Measurements from ENCODE around the gene SNRPA. TPM values are rescaled to one million over a fixed set of nuclear protein-coding genes. Genes with fewer than 3 reads are reported as not detected.

SNRPA gene
- total and polyA plus RNA-seq, 12 donors = 18.5 to 176 (median 62.9) TPM

DNA sequence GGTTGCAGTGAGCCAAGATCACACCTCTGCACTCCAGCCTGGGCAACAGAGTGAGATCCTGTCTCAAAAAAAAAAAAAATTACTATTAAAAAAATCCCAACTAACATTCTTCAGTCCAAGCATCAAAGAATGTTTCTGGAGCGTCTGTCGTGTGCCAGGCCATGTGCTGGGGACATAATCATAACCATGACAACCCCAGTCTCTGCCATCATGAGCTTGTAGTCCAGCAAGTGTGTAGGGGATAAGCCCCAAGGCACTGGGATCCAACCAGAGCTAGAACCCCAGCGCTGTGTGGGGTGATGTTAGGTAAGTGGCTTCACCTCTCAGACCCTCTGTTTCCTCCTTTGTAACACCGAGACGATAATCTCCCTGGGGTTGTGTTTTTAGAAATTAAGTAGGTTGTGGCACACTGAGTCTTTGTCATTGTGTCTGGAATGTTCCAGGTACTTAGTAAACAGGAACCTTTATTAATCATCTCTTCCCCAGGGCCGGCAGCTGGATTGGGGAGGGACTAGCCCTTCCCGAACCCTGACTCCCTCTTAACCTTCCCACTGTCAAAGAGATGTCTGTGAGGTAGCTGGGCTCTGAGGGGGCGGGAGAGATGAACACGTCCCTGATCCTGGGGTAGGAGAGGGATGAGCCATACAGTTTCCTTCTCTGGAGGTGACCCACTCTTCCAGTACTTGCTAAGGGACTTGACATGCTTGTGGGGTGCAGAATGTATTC is 28.9 kb upstream of the SNRPA start:
- intact Hi-C loops (cut with DNase I) = no loop called here
- WGBS, 4 donors = 48 to 60% (median 54%) methylated on average over 9 of the region's 9 CpGs
- H3K27ac ChIP-seq = peak overlapping the region in 4 of 5 donors; percentile 25 to 97 (median 94)
- no peak for TF ChIP-seq POLR2A (IDR thresholded peaks at IDR 0.05)
- TF ChIP-seq, protein P1, sequence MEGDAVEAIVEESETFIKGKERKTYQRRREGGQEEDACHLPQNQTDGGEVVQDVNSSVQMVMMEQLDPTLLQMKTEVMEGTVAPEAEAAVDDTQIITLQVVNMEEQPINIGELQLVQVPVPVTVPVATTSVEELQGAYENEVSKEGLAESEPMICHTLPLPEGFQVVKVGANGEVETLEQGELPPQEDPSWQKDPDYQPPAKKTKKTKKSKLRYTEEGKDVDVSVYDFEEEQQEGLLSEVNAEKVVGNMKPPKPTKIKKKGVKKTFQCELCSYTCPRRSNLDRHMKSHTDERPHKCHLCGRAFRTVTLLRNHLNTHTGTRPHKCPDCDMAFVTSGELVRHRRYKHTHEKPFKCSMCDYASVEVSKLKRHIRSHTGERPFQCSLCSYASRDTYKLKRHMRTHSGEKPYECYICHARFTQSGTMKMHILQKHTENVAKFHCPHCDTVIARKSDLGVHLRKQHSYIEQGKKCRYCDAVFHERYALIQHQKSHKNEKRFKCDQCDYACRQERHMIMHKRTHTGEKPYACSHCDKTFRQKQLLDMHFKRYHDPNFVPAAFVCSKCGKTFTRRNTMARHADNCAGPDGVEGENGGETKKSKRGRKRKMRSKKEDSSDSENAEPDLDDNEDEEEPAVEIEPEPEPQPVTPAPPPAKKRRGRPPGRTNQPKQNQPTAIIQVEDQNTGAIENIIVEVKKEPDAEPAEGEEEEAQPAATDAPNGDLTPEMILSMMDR (IDR thresholded peaks at IDR 0.05) = no peak
- H3K9me3 ChIP-seq (replicated peaks in 1 of 3) = no peaks in the 10 kb centered on the region
- H3K36me3 ChIP-seq (replicated peaks in 1 of 2) = peaks cover 0 to 34% of the 10 kb centered on the region in 2 donors
- no peaks in the 10 kb centered on the region for H3K27me3 ChIP-seq
- H3K4me1 ChIP-seq (replicated peaks in 1 of 2) = peaks cover 41 to 44% of the 10 kb centered on the region in 2 donors
- peak in 1 of 7 donors; percentile 47 for DNase-seq
- peak overlapping the region in 1 of 4 donors; percentile 20 for H3K4me3 ChIP-seq

DNA sequence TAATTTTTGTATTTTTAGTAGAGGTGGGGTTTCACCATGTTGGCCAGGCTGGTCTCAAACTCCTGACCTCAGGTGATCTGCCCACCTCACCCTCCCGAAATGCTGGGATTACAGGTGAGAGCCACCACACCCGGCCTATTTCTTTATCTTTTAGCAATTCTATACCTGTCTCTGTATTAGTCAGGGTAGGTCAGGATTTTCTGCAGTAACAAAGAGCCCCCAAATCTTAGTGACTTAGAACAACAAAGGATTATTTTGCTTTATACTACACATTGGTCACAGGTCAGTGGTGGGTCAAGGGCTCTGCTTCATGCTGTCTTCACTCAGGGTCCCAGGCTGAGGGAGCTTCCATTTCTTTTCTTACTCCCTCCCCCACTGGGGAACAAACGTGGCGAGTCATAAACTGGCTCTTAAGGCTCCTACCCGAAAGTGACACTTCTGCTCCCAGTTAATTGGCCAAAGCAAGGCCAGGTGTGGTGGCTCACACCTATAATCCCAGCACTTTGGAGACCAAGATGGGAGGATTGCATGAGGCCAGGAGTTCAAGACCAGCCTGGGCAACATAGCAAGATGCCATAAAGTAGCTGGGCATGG is 27.2 kb upstream of the SNRPA start:
- Histone ChIP-seq H3K9me3 (replicated peaks in 1 of 3) (no peaks in the 10 kb centered on the region), H3K4me3 (no peak overlapping the region), H3K27me3 (no peaks in the 10 kb centered on the region), H3K4me1 (replicated peaks in 1 of 2) (peaks cover 35 to 44% of the 10 kb centered on the region in 2 donors), H3K36me3 (replicated peaks in 1 of 2) (peaks cover 0 to 51% of the 10 kb centered on the region in 2 donors), H3K27ac (no peak overlapping the region)
- intact Hi-C loops (cut with DNase I) = no loop called here
- no peak for TF ChIP-seq POLR2A (IDR thresholded peaks at IDR 0.05)
- TF ChIP-seq, protein P1 (IDR thresholded peaks at IDR 0.05) = no peak
- DNase-seq = no peak
- WGBS, 4 donors = 88 to 96% (median 91%) methylated on average over 5 of the region's 5 CpGs

DNA sequence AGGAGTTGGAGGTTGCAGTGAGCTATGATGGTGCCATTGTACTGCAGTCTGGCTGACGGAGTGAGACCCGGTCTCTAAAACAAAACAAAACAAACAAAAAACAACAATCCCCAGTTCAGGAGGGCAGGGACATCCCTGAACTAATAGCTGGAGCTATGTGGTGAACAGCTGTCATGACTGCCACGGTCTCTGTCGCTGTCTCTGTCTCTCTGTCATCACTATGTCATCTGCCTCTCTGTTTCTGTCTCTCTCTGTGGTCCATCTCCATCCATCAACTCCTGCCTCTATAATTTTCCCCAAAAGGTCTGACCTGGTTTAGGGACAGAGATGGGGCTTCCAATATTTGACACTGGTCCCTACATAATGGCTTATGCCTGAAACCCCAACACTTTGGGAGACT is 26.7 kb upstream of the SNRPA start:
- Histone ChIP-seq H3K27me3 (no peaks in the 10 kb centered on the region), H3K4me1 (replicated peaks in 1 of 2) (peaks cover 31 to 42% of the 10 kb centered on the region in 2 donors), H3K27ac (no peak overlapping the region), H3K9me3 (replicated peaks in 1 of 3) (no peaks in the 10 kb centered on the region), H3K36me3 (replicated peaks in 1 of 2) (peaks cover 0 to 56% of the 10 kb centered on the region in 2 donors), H3K4me3 (no peak overlapping the region)
- intact Hi-C loops (cut with DNase I) = no loop called here
- TF ChIP-seq POLR2A (IDR thresholded peaks at IDR 0.05) = no peak
- TF ChIP-seq, protein P1 (IDR thresholded peaks at IDR 0.05) = no peak
- DNase-seq = no peak
- 94 to 98% (median 96%) methylated on average over 4 of the region's 4 CpGs for WGBS, 4 donors

DNA sequence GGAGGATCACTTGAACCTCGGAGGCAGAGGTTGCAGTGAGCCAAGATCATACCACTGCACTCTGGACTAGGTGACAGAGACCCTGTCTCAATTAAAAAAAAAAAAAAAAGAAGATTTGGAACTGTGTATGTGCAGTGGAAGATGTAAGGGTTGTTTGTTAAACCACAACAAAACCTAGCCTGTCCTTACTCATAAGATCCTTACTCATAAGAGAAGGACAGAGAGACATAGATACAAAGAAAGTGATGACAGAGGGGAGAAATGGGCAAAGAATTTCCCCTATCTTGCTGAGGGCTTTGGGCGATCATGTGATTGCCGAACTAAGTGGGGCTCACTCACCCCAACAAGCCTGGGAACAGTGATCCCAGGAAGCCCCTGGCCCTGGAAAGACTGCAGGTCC is 26.1 kb upstream of the SNRPA start:
- peaks cover 0 to 62% of the 10 kb centered on the region in 2 donors for H3K36me3 ChIP-seq (replicated peaks in 1 of 2)
- no peak overlapping the region for H3K4me3 ChIP-seq
- intact Hi-C loops (cut with DNase I) = no loop called here
- H3K27me3 ChIP-seq = no peaks in the 10 kb centered on the region
- no peaks in the 10 kb centered on the region for H3K9me3 ChIP-seq (replicated peaks in 1 of 3)
- peaks cover 26 to 36% of the 10 kb centered on the region in 2 donors for H3K4me1 ChIP-seq (replicated peaks in 1 of 2)
- no peak for TF ChIP-seq POLR2A (IDR thresholded peaks at IDR 0.05)
- TF ChIP-seq, protein P1 (IDR thresholded peaks at IDR 0.05) = no peak
- WGBS, 4 donors = 85 to 93% (median 92%) methylated on average over 3 of the region's 3 CpGs
- H3K27ac ChIP-seq = no peak overlapping the region
- DNase-seq = no peak

All from adrenal gland (tissue), 12 donors.